Mesenchymal stem cell (in vitro differentiated cells and primary cell): ENCODE measurements around the gene CPT2.
A peak's percentile ranks its signal among the peaks of the same experiment; 100 is the strongest.

Experiments used
- DNase-seq: peaks from one replicate; pipeline ENCODE4 v3.0.0-alpha.2; 2013
- H2AFZ ChIP-seq: one replicate; pipeline ENCODE4 v1.6.1; 2013; ENCODE audit warnings: low read depth, mild to moderate bottlenecking, control low read depth, inconsistent platforms, low read length, moderate library complexity
- H2AK5ac ChIP-seq: 2 replicates; pipeline ENCODE4 v1.6.1; 2013; ENCODE audit warnings: low read length, moderate library complexity, mild to moderate bottlenecking, inconsistent platforms; ENCODE audit not compliant: severe bottlenecking
- H2BK120ac ChIP-seq: one replicate; pipeline ENCODE4 v1.6.1; 2013; ENCODE audit warnings: low read depth, mild to moderate bottlenecking, inconsistent platforms, low read length, moderate library complexity
- H2BK12ac ChIP-seq, 2 experiments: one replicate each; pipeline ENCODE4 v1.6.1; 2013; ENCODE audit warnings: inconsistent platforms in 2 of 2, low read length in 2 of 2, mild to moderate bottlenecking in 2 of 2, moderate library complexity in 2 of 2, control low read depth in 1 of 2
- H2BK15ac ChIP-seq: one replicate; pipeline ENCODE4 v1.6.1; 2013; ENCODE audit warnings: mild to moderate bottlenecking, low read depth, inconsistent platforms; ENCODE audit not compliant: poor library complexity, severe bottlenecking
- H2BK5ac ChIP-seq: 2 replicates; pipeline ENCODE4 v1.6.1; 2013; ENCODE audit warnings: low read depth, mild to moderate bottlenecking, low read length, control low read depth, inconsistent platforms; ENCODE audit not compliant: poor library complexity, severe bottlenecking
- H3K14ac ChIP-seq, 2 experiments: one replicate each; pipeline ENCODE4 v1.6.1; 2013; ENCODE audit warnings: inconsistent platforms in 2 of 2, low read length in 2 of 2, control low read depth in 1 of 2, mild to moderate bottlenecking in 1 of 2, moderate library complexity in 1 of 2
- H3K18ac ChIP-seq, 2 experiments: one replicate each; pipeline ENCODE4 v1.6.1; 2013; ENCODE audit warnings: inconsistent platforms in 2 of 2, low read length in 2 of 2, control low read depth in 1 of 2, low read depth in 1 of 2, mild to moderate bottlenecking in 1 of 2
- H3K23ac ChIP-seq, 2 experiments: one replicate each; pipeline ENCODE4 v1.6.1; 2013; ENCODE audit warnings: inconsistent platforms in 2 of 2, low read length in 2 of 2, mild to moderate bottlenecking in 2 of 2, moderate library complexity in 2 of 2, control low read depth in 1 of 2
- H3K27ac ChIP-seq: 2 replicates; pipeline ENCODE4 v1.5.1; 2013; ENCODE audit warnings: mild to moderate bottlenecking, moderate library complexity, low read length, control low read depth, inconsistent platforms; ENCODE audit not compliant: poor library complexity, severe bottlenecking
- H3K27me3 ChIP-seq, 2 experiments: 2 replicates each; pipeline versions ENCODE4 v1.6.1 to v1.7.0; 2013; ENCODE audit warnings: low read length in 2 of 2, mild to moderate bottlenecking in 2 of 2, moderate library complexity in 2 of 2, control low read depth in 1 of 2, inconsistent platforms in 1 of 2; ENCODE audit not compliant: control insufficient read depth in 1 of 2, insufficient read depth in 1 of 2
- H3K36me3 ChIP-seq, 2 experiments: 2 replicates each; pipeline versions ENCODE4 v1.6.1 to v1.7.0; 2013; ENCODE audit warnings: low read length in 2 of 2, control low read depth in 1 of 2, inconsistent platforms in 1 of 2, low read depth in 1 of 2, mild to moderate bottlenecking in 1 of 2; ENCODE audit not compliant: insufficient read depth in 2 of 2, control insufficient read depth in 1 of 2
- H3K4ac ChIP-seq, 2 experiments: one replicate each; pipeline ENCODE4 v1.6.1; 2013; ENCODE audit warnings: inconsistent platforms in 2 of 2, low read length in 2 of 2, mild to moderate bottlenecking in 2 of 2, moderate library complexity in 2 of 2, control low read depth in 1 of 2, low read depth in 1 of 2
- H3K4me1 ChIP-seq: 2 replicates; pipeline ENCODE4 v1.6.1; 2013; ENCODE audit warnings: low read depth, low read length, control low read depth; ENCODE audit not compliant: control insufficient read depth, insufficient read depth
- H3K4me2 ChIP-seq: 2 replicates; pipeline ENCODE4 v1.6.1; 2013; ENCODE audit warnings: low read length, mild to moderate bottlenecking, inconsistent platforms; ENCODE audit not compliant: poor library complexity, severe bottlenecking
- H3K4me3 ChIP-seq, 2 experiments: 2 replicates each; pipeline versions ENCODE4 v1.5.1 to v1.7.0; 2013; ENCODE audit warnings: low read length in 2 of 2, mild to moderate bottlenecking in 2 of 2, control low read depth in 1 of 2, low read depth in 1 of 2; ENCODE audit not compliant: insufficient read depth in 1 of 2
- H3K79me1 ChIP-seq: replicated peaks from 2 replicates; pipeline ENCODE4 v1.6.1; 2013; ENCODE audit warnings: mild to moderate bottlenecking, control low read depth, low read length, inconsistent platforms; ENCODE audit not compliant: poor library complexity, severe bottlenecking
- H3K9ac ChIP-seq: 2 replicates; pipeline ENCODE4 v1.7.0; 2013; ENCODE audit warnings: mild to moderate bottlenecking, low read length, moderate library complexity
- H3K9me3 ChIP-seq: 2 replicates; pipeline ENCODE4 v1.7.0; 2013; ENCODE audit warnings: mild to moderate bottlenecking, low read length; ENCODE audit not compliant: control insufficient read depth
- H4K8ac ChIP-seq: one replicate; pipeline ENCODE4 v1.6.1; 2013; ENCODE audit warnings: inconsistent platforms, mild to moderate bottlenecking, low read length, moderate library complexity
- H4K91ac ChIP-seq: one replicate; pipeline ENCODE4 v1.6.1; 2013; ENCODE audit warnings: mild to moderate bottlenecking, low read length, inconsistent platforms
- WGBS: methylation state at CpG from one replicate; pipeline ENCODE4 v1.1.7; 2013; ENCODE audit warnings: mixed read lengths; 5-methylcytosine and 5-hydroxymethylcytosine counted together

The CPT2 gene

GRCh38 chr1:53190210-53190611 lies 6.4 kb upstream of the CPT2 start:
- no peak overlapping the region for H3K14ac ChIP-seq
- H3K23ac ChIP-seq = no peak overlapping the region
- no peak overlapping the region for H2BK120ac ChIP-seq
- H3K27ac ChIP-seq = no peak overlapping the region
- peaks cover 3% of the 10 kb centered on the region for H3K4me1 ChIP-seq
- H3K27me3 ChIP-seq = no peaks in the 10 kb centered on the region
- no peak overlapping the region for H3K9ac ChIP-seq
- H3K4me3 ChIP-seq = no peak overlapping the region
- H4K91ac ChIP-seq = no peak overlapping the region
- H3K79me1 ChIP-seq = no peaks in the 10 kb centered on the region
- no peak overlapping the region for H2AK5ac ChIP-seq
- H2BK5ac ChIP-seq = no peak overlapping the region
- H4K8ac ChIP-seq = no peak overlapping the region
- DNase-seq = no peak
- WGBS = 90% methylated on average over 10 of the region's 10 CpGs
- H3K9me3 ChIP-seq = no peaks in the 10 kb centered on the region
- H2AFZ ChIP-seq = no peak overlapping the region
- H2BK15ac ChIP-seq = no peak overlapping the region
- H3K4me2 ChIP-seq = no peak overlapping the region
- H2BK12ac ChIP-seq = no peak overlapping the region
- H3K4ac ChIP-seq = no peak overlapping the region
- H3K18ac ChIP-seq = no peak overlapping the region
- no peaks in the 10 kb centered on the region for H3K36me3 ChIP-seq

GRCh38 chr1:53195246-53196016 lies 1.2 kb upstream of the CPT2 start:
- no peak overlapping the region for H3K14ac ChIP-seq
- H2AFZ ChIP-seq = no peak overlapping the region
- no peak overlapping the region for H3K18ac ChIP-seq
- WGBS = 96% methylated on average over 11 of the region's 11 CpGs
- peaks cover 13% of the 10 kb centered on the region for H3K79me1 ChIP-seq
- H2BK12ac ChIP-seq = no peak overlapping the region
- peak overlapping the region; percentile 97 for H3K9ac ChIP-seq
- H2BK5ac ChIP-seq = no peak overlapping the region
- H4K8ac ChIP-seq = no peak overlapping the region
- H3K36me3 ChIP-seq = peaks cover 0 to under 1% of the 10 kb centered on the region in 2 experiments
- H3K4me2 ChIP-seq = no peak overlapping the region
- H3K27ac ChIP-seq = no peak overlapping the region
- no peaks in the 10 kb centered on the region for H3K9me3 ChIP-seq
- H2BK120ac ChIP-seq = no peak overlapping the region
- peak overlapping the region in 1 of 2 experiments; percentile 83 for H3K4me3 ChIP-seq
- no peak overlapping the region for H2AK5ac ChIP-seq
- H3K23ac ChIP-seq = no peak overlapping the region
- H2BK15ac ChIP-seq = no peak overlapping the region
- no peaks in the 10 kb centered on the region for H3K27me3 ChIP-seq
- no peak overlapping the region for H3K4ac ChIP-seq
- H3K4me1 ChIP-seq = peaks cover 6% of the 10 kb centered on the region
- no peak overlapping the region for H4K91ac ChIP-seq
- no peak for DNase-seq

GRCh38 chr1:53196017-53196484 lies 573 bp upstream of the CPT2 start:
- WGBS = 82% methylated on average over 6 of the region's 9 CpGs

GRCh38 chr1:53197291-53198200 lies 922 bp downstream of the CPT2 start:
- H3K79me1 ChIP-seq = peaks cover 21% of the 10 kb centered on the region
- H3K27me3 ChIP-seq = no peaks in the 10 kb centered on the region
- peak overlapping the region; percentile 69 for H3K4me2 ChIP-seq
- H4K91ac ChIP-seq = no peak overlapping the region
- H3K27ac ChIP-seq = peak overlapping the region; percentile 30
- H2BK5ac ChIP-seq = no peak overlapping the region
- H3K14ac ChIP-seq = peak overlapping the region in 1 of 2 experiments; percentile 49
- peak overlapping the region; percentile 75 for H2BK120ac ChIP-seq
- H3K36me3 ChIP-seq = peaks cover 0 to 21% of the 10 kb centered on the region in 2 experiments
- H2AFZ ChIP-seq = no peak overlapping the region
- no peak overlapping the region for H2BK15ac ChIP-seq
- H3K9me3 ChIP-seq = no peaks in the 10 kb centered on the region
- H2AK5ac ChIP-seq = peak overlapping the region; percentile 52
- H2BK12ac ChIP-seq = no peak overlapping the region
- peak; percentile 46 for DNase-seq
- no peak overlapping the region for H3K23ac ChIP-seq
- H3K9ac ChIP-seq = peak overlapping the region; percentile 97
- peaks cover 5% of the 10 kb centered on the region for H3K4me1 ChIP-seq
- peak overlapping the region in 1 of 2 experiments; percentile 99 for H3K4ac ChIP-seq
- H3K4me3 ChIP-seq = peak overlapping the region; percentile 76 to 83
- WGBS = 46% methylated on average over 13 of the region's 13 CpGs
- H4K8ac ChIP-seq = peak overlapping the region; percentile 76
- H3K18ac ChIP-seq = peak overlapping the region; percentile 81 to 99

More at GRCh38 chr1:53196017-53196484, 573 bp upstream of the CPT2 start:
- Histone ChIP-seq H3K36me3 (peaks cover 0 to 6% of the 10 kb centered on the region in 2 experiments), H4K91ac (no peak overlapping the region), H3K14ac (no peak overlapping the region), H2AK5ac (no peak overlapping the region), H3K18ac (no peak overlapping the region), H3K4me1 (peaks cover 5% of the 10 kb centered on the region), H3K27me3 (no peaks in the 10 kb centered on the region), H3K9ac (peak overlapping the region; percentile 97), H3K23ac (no peak overlapping the region), H4K8ac (peak overlapping the region; percentile 57), H2BK12ac (no peak overlapping the region), H3K4me3 (peak overlapping the region in 1 of 2 experiments; percentile 83), H2BK15ac (no peak overlapping the region), H3K79me1 (peaks cover 18% of the 10 kb centered on the region), H2BK5ac (no peak overlapping the region), H2AFZ (no peak overlapping the region), H2BK120ac (no peak overlapping the region), H3K27ac (no peak overlapping the region), H3K4ac (no peak overlapping the region), H3K9me3 (no peaks in the 10 kb centered on the region), H3K4me2 (peak overlapping the region; percentile 58)
- DNase-seq = no peak
